ENCODE results near the gene FBXL4.

DNA sequence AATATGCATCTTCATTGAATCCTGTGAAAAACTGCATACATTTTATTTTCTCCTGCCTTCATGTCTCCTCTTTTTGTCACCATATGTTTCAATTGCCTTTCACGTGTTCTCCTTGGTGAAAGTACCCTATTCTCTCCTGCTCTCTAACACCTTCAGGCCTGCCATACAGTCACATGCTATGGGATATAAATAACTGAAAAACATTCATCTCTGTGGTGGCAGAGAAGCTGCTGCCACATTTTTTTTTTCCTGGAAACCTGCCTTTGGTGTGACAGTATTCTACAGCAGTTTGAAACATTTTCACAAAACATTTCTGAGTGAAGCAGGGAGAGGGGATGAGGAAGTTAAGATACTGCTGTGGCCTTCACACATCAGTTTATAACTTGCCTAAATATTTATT is 44.8 kb upstream of the FBXL4 start:
- TF ChIP-seq, protein P1, sequence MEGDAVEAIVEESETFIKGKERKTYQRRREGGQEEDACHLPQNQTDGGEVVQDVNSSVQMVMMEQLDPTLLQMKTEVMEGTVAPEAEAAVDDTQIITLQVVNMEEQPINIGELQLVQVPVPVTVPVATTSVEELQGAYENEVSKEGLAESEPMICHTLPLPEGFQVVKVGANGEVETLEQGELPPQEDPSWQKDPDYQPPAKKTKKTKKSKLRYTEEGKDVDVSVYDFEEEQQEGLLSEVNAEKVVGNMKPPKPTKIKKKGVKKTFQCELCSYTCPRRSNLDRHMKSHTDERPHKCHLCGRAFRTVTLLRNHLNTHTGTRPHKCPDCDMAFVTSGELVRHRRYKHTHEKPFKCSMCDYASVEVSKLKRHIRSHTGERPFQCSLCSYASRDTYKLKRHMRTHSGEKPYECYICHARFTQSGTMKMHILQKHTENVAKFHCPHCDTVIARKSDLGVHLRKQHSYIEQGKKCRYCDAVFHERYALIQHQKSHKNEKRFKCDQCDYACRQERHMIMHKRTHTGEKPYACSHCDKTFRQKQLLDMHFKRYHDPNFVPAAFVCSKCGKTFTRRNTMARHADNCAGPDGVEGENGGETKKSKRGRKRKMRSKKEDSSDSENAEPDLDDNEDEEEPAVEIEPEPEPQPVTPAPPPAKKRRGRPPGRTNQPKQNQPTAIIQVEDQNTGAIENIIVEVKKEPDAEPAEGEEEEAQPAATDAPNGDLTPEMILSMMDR (optimal IDR thresholded peaks at IDR 0.05 in 1 of 3, IDR thresholded peaks at IDR 0.05 in 1 of 3, conservative IDR thresholded peaks at IDR 0.05 in 1 of 3; ENCODE audit: extremely low read depth in 1 of 3, insufficient read depth in 2 of 3, low read length in 3 of 3) = no peak
- TF ChIP-seq EZH2 (IDR thresholded peaks at IDR 0.05; ENCODE audit: low read length) = no peak
